ENCODE data around the gene THAP2.
A peak's percentile ranks its signal among the peaks of the same experiment; 100 is the strongest.

THAP2 gene

DNA sequence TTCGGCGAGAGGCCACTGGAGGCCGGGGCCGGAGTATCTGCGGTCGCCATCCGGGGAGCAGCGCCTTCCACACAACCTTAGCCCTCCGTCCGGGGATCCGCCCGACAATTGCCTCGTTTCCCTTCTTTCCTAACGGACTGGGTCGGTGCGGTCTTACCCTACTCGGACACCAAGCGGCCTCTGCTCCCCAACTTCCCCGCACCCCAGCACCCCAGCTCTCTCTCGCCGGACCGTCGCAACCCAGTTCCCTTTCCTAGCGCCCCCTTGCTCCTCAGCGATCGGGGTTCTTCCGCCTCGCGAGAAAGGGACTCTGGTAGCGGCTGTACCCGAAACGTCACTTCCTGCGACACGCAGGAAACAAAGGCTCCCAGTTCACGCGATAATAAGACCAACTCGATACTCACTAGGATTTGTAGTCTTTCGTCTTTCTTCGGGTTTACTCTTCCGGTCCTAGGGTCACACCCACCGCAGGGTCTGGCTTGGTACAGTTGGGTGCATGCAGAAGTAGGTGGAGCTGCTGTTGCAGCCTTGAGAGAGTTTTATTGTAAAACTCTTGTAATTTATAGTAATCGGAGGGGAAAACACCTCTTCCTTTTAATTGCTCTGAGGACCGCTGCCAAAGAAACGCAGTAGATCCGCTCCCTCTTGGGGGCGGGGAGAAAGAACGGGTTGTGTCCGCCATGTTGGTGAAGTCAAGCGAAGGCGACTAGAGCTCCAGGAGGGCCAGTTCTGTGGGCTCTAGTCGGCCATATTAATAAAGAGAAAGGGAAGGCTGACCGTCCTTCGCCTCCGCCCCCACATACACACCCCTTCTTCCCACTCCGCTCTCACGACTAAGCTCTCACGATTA lies at the start of gene THAP2, which contains the start of gene ZFC3H1:
THAP2 (plus strand) TSS at position 741 of the 850 bp plus-strand sequence. CDS start 209 bp downstream, outside the sequence.
ZFC3H1 (minus strand) TSS at position 288 of the 850 bp plus-strand sequence; CDS start at position 50, 238 bp downstream.
- peak; percentile 36 to 72 (median 68) for DNase-seq (ENCODE audit: low read depth in 2 of 3, low spot score in 2 of 3)

DNA sequence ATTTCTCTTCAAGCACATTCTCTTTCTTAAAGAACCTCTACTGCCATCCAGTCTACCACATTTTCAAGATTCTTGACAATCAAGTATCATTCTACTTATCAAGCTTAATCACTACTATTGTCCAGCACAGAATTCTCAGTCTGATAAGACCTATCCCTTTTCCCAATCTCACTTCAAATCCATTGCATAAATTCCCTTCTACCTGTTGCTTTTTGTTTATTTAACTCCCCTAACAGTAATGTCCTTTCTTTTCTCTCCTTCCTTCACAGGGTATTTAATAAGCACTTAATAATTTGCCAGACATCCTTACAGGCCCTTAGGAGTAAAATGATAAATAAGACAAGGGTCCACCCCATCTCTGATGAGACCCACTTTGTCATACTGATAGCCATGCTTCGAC lies 42.2 kb upstream of the THAP2 start:
- no peak for DNase-seq (ENCODE audit: low read depth in 2 of 3, low spot score in 2 of 3)

DNA sequence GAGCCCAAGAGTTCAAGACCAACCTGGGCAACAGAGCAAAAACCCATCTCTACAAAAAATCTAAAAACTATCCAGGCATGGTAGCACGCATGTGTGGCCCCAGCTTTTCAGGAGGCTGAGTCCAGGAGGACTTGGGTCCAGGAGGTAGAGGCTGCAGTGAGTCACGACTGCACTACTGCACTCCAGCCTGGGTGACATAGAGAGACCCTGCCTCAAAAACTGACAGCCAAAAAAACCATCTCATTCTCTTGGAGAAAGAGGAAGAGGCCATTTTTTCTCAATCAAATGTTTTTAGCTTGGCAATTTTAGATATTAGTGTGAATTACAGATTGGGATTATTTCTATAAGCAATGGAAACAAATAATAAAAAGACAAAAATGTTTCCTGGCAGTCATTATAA lies 38.6 kb upstream of the THAP2 start:
- DNase-seq (ENCODE audit: low read depth in 2 of 3, low spot score in 2 of 3), result no peak

DNA sequence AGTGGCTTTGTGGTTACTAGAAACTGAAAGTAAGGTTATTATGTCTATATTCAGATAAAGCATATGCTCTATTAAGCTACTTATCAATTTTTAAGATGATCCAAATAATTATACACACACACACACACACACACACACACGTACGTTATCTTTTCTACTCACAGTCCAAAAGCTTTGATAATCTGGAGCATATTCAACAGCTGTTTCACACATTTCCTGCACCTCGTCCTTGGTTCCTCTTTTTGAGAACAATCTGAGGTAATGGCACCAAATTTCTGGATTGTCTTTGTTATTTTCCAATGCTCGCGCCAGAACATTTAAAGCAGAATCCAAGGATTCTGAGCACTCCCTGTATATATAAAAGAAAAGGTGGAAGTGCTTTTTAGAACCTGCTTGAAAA lies 38.0 kb upstream of the THAP2 start:
- no peak for DNase-seq (ENCODE audit: low read depth in 2 of 3, low spot score in 2 of 3)

DNA sequence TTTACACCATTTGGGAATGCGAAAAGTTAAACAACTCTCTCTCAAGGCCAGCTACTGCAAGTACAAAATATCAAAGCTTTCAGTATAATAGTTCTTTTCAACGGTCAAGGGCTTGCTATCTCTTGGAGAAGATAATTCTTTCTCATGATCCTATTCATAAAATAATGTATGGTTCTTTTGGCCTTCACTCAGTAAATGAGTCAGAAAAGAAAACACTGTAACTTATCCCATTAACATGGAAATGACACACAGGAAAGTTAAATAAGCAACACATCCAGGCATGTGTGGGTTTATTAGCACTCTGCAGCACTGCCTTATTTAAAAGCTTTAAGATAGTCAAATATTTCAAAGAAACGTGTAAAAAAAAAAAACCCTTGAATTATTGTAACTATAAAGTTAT lies 37.3 kb upstream of the THAP2 start:
- no peak for DNase-seq (ENCODE audit: low read depth in 2 of 3, low spot score in 2 of 3)

DNA sequence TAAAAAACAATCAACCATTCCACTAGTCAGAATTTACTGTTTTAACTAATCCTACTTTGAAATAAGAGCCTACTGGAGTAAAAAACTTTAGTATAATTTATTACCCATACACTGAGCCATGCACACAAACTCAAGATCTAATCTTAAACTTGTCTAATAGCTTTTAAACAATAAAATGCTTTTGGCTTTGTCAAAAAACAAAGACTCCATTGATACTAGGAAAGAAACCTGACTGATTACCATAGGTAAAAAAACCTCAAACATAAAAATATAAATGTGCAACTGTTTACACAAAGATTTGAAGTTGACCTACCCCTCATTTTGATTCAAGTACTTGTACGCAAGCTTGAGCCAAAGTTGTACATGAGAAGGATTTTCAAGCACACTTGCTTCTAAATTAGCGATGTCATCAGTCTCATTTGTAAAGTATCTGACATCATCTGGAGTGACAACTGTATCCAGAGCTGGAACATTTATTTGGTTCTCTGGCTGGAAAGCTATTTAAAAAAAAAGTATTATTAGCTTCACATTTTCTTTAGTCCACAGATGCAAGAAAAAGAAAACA lies 36.6 kb upstream of the THAP2 start:
- no peak for DNase-seq (ENCODE audit: low read depth in 2 of 3, low spot score in 2 of 3)

DNA sequence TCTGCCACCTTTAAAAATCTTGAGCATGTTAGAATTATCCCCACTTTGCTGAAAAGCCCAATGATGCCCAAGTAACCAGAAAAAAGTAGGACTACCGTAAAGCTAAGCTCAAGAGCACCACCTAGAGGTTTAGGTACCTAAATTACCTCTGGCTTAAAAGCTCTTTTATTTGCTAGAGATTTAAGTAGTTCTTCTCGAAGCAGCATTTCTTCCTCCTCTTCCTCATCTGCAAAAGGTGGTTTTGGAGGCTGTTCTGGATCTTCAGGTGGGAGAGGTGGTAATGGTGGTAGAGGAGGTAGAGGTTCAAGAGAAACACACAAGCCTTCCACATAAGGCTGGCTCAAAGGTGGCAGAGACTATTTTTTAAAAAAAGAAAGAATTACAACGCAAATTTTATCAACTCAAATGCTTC lies 27.4 kb upstream of the THAP2 start:
- DNase-seq (ENCODE audit: low read depth in 2 of 3, low spot score in 2 of 3), result no peak

DNA sequence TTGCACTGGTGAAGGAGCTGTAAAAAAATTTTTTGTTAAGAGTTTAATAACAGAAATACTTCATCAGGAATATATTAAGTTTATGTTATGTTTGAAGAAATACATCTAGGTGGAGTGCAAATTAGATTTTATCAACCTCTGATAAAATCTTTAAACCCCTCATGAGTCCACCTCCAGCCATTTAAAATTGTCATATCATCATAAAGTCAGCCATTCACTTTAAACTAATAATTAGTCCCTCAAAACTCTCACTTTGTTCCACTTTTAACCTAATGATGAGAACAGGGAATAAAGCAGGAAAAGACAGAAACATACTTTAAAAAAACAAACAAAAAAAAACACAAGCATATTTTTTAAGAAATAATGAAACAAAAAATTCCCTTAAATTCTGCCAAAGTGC lies 25.6 kb upstream of the THAP2 start:
- DNase-seq (ENCODE audit: low read depth in 2 of 3, low spot score in 2 of 3), result no peak

DNA sequence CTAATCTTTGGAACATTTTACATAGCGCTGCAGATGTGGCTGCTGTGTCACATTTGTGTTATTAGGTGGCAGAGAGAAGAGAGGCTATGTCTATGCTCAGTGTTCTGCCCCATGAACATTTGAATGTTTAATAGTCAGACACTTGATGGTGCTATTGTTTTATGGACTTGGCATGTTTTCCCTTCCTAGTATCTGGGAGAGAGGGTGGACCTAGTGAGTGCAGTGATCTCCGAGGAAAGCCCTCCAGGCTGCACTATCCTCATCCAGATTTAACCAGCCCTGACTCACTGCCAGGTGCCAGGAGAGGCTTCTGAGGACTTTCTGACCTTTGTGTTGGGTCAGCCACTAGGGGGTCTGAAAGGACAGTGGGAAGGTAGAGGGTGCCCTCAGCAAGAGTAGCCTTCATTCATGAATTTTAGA lies 24.8 kb upstream of the THAP2 start:
- no peak for DNase-seq (ENCODE audit: low read depth in 2 of 3, low spot score in 2 of 3)

DNA sequence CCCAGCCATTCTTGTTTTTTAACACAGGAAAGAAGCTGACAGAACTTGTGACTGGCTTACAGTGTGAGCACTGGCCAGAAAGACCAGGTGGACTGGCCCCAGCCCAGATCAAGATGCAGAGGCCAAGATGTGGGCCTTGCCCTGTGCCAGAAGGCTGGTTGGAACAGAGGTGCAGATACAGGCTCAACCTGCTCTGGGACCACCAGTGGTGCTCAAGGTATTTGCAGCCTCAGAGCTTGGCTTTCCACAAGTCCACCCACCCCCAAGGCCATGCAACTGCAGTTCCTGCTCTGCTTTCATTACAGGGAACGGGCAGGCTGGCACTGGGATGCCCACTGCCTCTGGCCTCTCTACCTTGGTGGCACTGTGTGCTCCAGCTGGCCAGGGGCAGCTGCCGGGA lies 23.8 kb upstream of the THAP2 start:
- DNase-seq (ENCODE audit: low read depth in 2 of 3, low spot score in 2 of 3), result no peak

DNA sequence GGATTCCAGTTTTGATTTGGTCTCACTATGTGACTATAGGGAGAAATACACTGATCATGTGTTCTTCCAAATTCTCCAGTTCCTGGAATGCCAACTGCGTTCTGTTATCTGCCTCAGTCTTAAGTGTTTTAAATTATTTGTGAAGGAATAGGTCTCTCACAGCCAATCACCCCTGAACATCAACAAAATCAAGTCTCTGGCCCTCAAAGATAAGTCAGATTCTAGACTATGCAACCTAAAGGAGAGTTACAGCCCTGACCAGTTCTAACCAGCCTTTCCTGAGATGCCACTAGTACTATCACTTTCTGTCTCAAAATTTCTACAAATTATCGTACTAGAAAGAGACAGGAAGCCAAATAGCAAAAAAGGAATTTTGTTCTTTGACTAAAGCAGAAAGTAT lies 22.7 kb upstream of the THAP2 start:
- DNase-seq (ENCODE audit: low read depth in 2 of 3, low spot score in 2 of 3), result no peak

DNA sequence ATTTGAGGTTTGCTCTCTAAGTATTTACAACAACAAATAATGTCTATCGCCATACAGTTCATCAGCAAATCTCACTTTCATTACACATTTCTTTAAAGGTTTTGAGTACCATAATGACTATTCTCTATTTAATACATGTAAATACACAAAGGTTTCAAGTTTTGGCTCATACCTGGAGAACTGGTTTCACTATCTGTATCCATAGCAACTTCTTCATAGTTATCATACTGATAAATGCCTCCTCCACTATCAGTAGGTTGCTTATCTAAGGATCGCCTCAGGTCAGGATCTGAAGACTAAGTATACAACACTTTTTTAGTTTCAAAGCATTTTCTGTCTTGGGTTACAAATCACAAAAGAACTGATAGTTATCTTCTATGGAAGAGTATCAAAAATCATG lies 21.8 kb upstream of the THAP2 start:
- DNase-seq (ENCODE audit: low read depth in 2 of 3, low spot score in 2 of 3), result no peak

DNA sequence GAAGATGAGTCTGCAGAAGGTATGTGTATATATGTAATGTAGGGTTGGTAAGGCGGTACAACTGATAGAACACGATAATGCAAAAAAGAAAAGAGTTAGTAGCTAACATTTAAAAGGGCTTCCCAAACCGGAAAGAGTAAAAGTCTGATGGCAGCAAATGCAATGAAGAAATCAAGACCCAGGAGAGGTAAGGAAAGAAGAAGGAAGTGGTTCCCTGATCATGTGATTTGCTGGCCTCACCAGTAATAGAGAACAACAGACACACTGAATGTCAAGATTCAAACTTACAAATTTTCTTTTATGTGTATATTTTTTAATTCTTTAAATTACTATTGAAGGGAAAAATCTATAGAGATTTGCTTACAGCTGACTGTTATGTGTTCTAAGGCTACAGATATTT lies 18.8 kb upstream of the THAP2 start:
- no peak for DNase-seq (ENCODE audit: low read depth in 2 of 3, low spot score in 2 of 3)

DNA sequence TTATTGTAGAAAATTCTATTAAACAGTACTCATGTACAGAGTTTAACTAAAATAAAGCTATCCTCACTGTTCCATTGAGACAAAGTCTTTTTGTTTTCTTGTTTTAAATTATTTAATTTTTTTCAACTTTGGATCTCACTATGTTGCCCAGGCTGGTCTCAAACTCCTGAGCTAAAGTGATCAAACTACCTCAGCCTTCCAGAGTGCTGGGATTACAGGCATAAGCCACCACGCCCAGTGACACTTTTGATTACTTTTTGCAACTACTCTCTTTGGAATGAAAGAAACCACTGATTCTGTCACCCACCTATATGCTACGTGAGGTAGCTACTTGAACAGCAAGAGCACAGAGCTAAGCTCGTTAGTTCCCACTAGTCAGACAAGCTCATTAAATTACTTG lies 17.6 kb upstream of the THAP2 start:
- no peak for DNase-seq (ENCODE audit: low read depth in 2 of 3, low spot score in 2 of 3)

DNA sequence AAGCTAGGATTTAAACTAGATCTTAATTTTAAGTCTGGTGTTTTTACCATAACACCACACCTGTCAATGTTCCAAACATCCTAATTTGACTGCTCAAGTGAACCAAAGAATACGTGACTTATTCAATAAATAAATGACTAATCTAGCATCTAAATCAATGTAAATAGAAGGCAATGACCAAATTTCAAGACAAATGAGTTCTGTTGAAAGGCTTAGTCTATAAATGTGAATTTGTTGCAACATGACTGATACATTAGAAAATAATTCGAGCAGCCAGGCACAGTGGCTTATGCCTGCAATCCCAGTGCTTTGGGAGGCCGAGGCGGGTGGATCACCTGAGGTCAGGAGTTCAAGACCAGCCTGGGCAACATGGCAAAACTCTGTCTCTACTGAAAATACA lies 15.6 kb upstream of the THAP2 start:
- DNase-seq (ENCODE audit: low read depth in 2 of 3, low spot score in 2 of 3), result no peak

DNA sequence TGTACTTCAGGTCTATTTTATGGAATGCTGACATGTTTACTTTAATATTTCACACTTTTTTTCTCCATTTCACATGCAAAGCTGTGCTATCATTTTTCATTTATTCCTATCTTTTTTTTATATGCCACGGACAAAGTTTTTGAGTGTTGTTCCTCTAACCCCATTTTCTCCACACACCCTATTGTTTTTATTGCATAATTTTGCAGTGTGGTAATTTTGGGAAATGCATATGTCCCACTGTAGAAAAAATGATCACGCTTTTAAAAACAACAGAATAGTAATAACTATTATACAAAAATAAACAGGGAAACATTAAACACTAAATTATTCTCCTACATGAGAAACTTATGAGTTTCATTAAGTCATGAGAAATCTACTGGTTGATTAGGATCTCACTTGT lies 14.7 kb upstream of the THAP2 start:
- no peak for DNase-seq (ENCODE audit: low read depth in 2 of 3, low spot score in 2 of 3)

DNA sequence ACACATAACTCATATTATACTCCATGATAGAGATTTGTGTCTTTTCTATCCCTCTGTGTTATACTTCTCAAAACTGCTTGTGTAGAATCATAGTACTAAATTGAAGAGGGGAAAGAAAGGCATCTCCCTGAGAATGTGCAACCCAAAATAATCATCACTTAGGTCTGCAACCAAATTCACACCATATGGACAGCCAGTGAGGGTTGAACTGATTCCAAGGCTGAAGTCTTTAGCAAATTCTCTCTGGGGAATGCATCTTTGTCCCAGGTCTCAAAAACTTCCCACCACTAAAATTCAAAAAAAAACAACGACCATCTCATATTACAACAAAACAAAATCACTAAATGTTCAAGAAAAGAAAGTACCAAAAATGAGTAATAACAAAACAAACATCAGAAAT lies 11.4 kb upstream of the THAP2 start:
- no peak for DNase-seq (ENCODE audit: low read depth in 2 of 3, low spot score in 2 of 3)

DNA sequence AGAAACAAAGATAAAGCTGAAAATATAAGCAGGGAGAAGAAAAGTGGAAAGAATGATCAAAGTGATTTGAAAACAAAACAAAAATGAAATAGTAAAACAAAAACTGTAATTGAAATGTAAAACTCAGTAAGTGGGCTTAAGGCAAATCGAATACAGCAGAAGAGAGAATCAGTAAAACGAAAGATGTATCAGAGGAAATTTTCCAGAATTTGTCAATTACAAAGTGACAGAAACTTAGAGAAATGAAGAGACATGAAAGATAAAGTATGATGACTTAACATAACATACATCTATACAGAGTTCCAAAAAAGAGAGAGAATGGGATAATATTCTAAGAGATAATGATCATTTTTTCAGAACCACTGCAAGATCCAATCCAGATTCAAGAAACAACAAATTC lies 11.0 kb upstream of the THAP2 start:
- DNase-seq (ENCODE audit: low read depth in 2 of 3, low spot score in 2 of 3), result no peak

DNA sequence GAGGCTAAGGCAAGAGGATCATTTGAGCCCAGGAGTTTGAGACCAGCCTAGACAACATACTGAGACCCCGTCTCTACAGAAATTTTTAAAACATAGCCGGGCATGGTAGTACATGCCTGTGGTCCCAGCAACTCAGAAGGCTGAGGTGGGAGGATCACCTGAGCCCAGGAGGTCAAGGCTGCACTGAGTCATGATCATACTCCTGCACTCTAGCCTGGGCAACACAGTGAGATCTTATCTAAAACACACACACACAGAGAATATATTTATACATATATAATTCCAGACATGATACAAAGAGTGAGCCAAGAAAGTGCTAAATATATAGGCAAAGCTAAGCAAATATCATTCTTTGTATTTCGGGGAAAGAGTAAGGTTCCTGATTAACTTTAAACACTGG lies 9.9 kb upstream of the THAP2 start:
- no peak for DNase-seq (ENCODE audit: low read depth in 2 of 3, low spot score in 2 of 3)

DNA sequence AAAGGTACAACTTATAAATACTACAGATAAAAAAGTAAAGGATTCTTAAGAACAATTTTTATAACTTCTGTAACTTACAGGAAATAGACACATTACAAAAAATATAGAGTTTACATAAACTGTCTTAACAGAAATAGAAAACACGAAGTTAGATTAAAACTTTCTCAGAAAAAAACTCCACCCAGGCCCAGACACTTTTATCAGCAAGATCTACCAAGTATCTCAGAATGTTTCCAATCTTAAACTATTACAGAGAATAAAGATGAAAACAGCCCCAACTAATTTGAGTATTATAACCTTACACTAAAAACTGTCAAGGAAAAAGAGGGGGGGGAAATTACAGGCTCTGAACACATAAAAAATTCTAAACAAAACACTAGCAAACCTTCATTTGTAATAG lies 8.6 kb upstream of the THAP2 start:
- DNase-seq (ENCODE audit: low read depth in 2 of 3, low spot score in 2 of 3), result no peak

DNA sequence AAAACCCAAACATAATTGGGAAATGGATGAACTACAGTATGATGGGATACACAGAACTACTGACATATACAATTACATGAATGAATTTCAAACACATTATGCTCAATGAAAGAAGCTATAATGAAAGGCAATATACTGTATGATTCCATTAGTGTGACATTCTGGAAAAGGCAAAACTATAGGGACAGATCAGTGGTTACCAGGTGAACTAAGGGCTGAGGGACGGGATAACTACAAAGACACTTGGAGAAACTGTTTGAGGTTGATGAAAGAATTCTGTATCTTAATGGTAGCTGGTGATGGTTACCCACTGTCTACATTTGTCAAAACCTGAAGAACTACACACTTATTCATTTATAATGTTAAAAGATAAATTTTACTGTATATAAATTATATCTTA lies 8.2 kb upstream of the THAP2 start:
- no peak for DNase-seq (ENCODE audit: low read depth in 2 of 3, low spot score in 2 of 3)

DNA sequence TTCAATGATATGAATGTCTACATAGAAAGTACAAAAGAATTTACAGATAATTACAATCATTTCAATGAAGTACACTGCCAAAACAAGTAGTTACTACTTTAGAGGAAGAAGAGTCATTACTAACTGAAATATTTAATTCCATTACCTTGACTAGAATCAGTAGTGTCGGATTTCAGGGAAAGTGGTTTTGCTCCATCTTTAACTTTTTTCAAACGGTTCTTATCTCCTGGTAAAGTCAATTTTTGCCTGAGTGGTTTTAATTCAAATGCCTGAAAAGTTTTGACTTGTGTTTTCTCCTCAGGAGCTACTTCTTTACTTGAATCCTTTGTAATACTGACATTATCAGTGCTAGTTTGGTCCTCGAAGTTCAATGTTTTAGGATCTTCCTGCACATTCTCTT lies 7.4 kb upstream of the THAP2 start:
- no peak for DNase-seq (ENCODE audit: low read depth in 2 of 3, low spot score in 2 of 3)

DNA sequence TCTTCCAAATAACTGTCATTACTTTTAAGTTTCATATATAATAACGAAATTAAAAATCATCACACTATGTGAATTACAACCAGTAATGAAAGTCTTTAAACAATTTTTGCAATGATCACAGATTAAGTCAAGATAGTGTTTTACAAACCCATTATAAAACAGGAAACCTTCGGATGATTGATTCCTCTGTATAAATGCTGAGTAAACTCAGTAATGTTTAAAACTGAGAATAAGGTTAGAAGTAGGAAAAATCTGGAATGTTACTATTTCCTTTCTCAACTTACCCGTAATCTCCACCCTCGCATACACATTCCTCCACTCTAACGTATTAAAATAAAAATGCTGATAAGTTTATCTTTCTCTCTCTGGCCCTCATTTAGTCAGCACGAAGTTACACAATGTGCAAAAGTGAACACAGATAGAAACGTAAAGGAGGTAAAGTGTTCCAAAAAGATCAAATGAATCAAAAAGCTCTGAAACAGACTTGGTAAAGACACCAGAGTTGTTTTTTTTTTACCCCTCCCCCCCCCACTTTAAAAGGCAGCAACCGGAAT lies 2.0 kb upstream of the THAP2 start:
- DNase-seq (ENCODE audit: low read depth in 2 of 3, low spot score in 2 of 3), result no peak

Measured in activated CD8-positive, alpha-beta memory T cell treated with anti-CD3 and anti-CD28 coated beads for 48 hours (primary cell).